Common myeloid progenitor, CD34-positive (primary cell): ENCODE measurements around the gene RAB22A.

Experiments used
- CTCF ChIA-PET: fragments of 350-600 bp; sonication (Branson Sonifier 250); formaldehyde crosslinking; loops from one replicate; lab custom pipeline; 2021; ENCODE audit warnings: antibody characterized with exemption; lab: Charles Lee
- POLR2A ChIA-PET: fragments of 350-600 bp; sonication (Branson Sonifier 250); formaldehyde crosslinking; loops from one replicate; lab custom pipeline; 2021; ENCODE audit warnings: antibody characterized with exemption; lab: Charles Lee
- DNase-seq, 3 donors: peaks; one replicate each; pipeline versions ENCODE4 v3.0.0 to v3.0.0-alpha.2; 2013
- H3K27ac ChIP-seq, 2 experiments: 1 replicate in 1 of 2; 2 replicates in 1 of 2; pipeline ENCODE4 v1.7.0; 2013; ENCODE audit warnings: inconsistent platforms in 2 of 2, low read length in 2 of 2, mild to moderate bottlenecking in 2 of 2, low read depth in 1 of 2, moderate library complexity in 1 of 2; ENCODE audit not compliant: severe bottlenecking in 2 of 2, insufficient read depth in 1 of 2, poor library complexity in 1 of 2
- H3K27me3 ChIP-seq, 5 experiments: replicated peaks in 2 of 5; 1 replicate in 3 of 5; 2 replicates in 2 of 5; pipeline versions ENCODE4 v1.6.1 to v1.7.0; 2013; ENCODE audit warnings: low read length in 4 of 5, mild to moderate bottlenecking in 2 of 5, moderate library complexity in 2 of 5, inconsistent platforms in 1 of 5; ENCODE audit not compliant: insufficient read depth in 5 of 5, control insufficient read depth in 4 of 5
- H3K36me3 ChIP-seq, 4 experiments: 1 replicate in 2 of 4; 2 replicates in 2 of 4; pipeline versions ENCODE4 v1.6.1 to v1.7.0; 2013; ENCODE audit warnings: low read length in 3 of 4, control low read depth in 1 of 4, mild to moderate bottlenecking in 1 of 4; ENCODE audit not compliant: control insufficient read depth in 4 of 4, insufficient read depth in 4 of 4
- H3K4me1 ChIP-seq, 4 experiments: 1 replicate in 3 of 4; 2 replicates in 1 of 4; pipeline versions ENCODE4 v1.6.1 to v1.7.1; 2013; ENCODE audit warnings: low read length in 3 of 4, mild to moderate bottlenecking in 3 of 4, control low read depth in 1 of 4, inconsistent platforms in 1 of 4, moderate library complexity in 1 of 4; ENCODE audit not compliant: control insufficient read depth in 4 of 4, insufficient read depth in 4 of 4; ENCODE audit errors: control extremely low read depth in 1 of 4
- H3K4me3 ChIP-seq, 7 experiments: 1 replicate in 4 of 7; 2 replicates in 3 of 7; pipeline versions ENCODE4 v1.5.1 to v1.7.0; 2013; ENCODE audit warnings: mild to moderate bottlenecking in 7 of 7, low read length in 6 of 7, moderate library complexity in 6 of 7, inconsistent platforms in 2 of 7, low read depth in 2 of 7, control low read depth in 1 of 7; ENCODE audit not compliant: insufficient read depth in 4 of 7, control insufficient read depth in 1 of 7; ENCODE audit errors: extremely low read depth in 1 of 7
- H3K9me3 ChIP-seq, 5 experiments: 1 replicate in 4 of 5; 2 replicates in 1 of 5; pipeline versions ENCODE4 v1.6.1 to v1.7.1; 2013; ENCODE audit warnings: low read length in 4 of 5, mild to moderate bottlenecking in 2 of 5, inconsistent platforms in 1 of 5, low read depth in 1 of 5, moderate library complexity in 1 of 5; ENCODE audit not compliant: control insufficient read depth in 4 of 5, insufficient read depth in 2 of 5; ENCODE audit errors: control extremely low read depth in 1 of 5
- WGBS: methylation state at CpG from one replicate; pipeline ENCODE4 v1.1.5; 2013; ENCODE audit not compliant: insufficient coverage; 5-methylcytosine and 5-hydroxymethylcytosine counted together

Gene RAB22A

DNA sequence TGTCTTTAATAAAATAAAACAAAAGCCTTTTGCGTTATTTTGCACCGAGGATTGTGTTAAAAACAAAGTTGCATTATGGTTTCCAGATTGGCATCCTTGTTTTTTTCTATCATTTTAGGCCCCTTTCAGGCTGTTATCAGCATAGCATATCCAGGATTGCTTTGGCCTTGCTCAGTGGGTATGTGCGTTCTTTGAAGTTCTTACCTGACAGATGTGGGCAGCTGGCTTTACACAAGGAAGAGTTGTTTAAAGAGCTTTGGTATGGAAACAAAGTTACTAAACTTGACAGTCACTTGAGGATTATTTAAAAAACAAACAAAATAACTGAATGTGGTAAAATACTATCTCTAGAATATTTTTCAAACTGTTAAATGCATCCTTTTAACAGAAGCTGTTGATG is 86.1 kb downstream of the RAB22A start:
- Histone ChIP-seq H3K9me3 (no peaks in the 10 kb centered on the region), H3K36me3 (peaks cover 0 to 33% (median 7%) of the 10 kb centered on the region in 4 experiments), H3K4me3 (no peak overlapping the region), H3K4me1 (peaks cover 2 to 15% (median 4%) of the 10 kb centered on the region in 4 experiments), H3K27me3 (no peaks in the 10 kb centered on the region), H3K27ac (no peak overlapping the region)
- 100% methylated on average over 2 of the region's 3 CpGs for WGBS
- CTCF ChIA-PET: interaction anchor here (0.6 to 1.0 kb wide), 2 partner anchors 179 to 1013 kb away, joined by 3 read pairs; no protein-coding TSS in a partner anchor
- POLR2A ChIA-PET: no interaction called here
- no peak for DNase-seq

DNA sequence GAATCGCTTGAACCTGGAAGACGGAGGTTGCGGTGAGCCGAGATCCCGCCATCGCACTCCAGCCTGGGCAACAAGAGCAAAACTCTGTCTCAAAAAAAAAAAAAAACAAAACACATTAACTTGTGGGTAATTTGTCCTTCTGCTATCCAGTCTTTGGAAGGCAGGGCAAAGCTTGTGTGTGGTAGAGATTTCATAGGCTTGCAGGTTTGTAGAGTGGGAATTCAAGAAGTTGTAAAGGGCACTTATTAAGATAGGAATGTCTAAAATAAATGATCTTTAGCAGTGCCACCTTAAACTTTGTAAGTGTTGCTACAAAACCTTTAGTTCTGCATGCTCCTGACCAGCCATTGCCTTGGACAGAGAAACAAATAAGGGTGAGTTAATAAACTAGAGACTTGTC is 87.9 kb downstream of the RAB22A start:
- CTCF ChIA-PET: no interaction called here
- no peaks in the 10 kb centered on the region for H3K9me3 ChIP-seq
- peaks cover 0 to 12% (median 3%) of the 10 kb centered on the region in 4 experiments for H3K4me1 ChIP-seq
- H3K36me3 ChIP-seq: peaks cover 0 to 20% (median 2%) of the 10 kb centered on the region in 4 experiments
- no peak for DNase-seq
- no peak overlapping the region for H3K4me3 ChIP-seq
- WGBS: no CpG with 5 or more reads among the region's 6 CpGs
- no peaks in the 10 kb centered on the region for H3K27me3 ChIP-seq
- POLR2A ChIA-PET: no interaction called here
- no peak overlapping the region for H3K27ac ChIP-seq

DNA sequence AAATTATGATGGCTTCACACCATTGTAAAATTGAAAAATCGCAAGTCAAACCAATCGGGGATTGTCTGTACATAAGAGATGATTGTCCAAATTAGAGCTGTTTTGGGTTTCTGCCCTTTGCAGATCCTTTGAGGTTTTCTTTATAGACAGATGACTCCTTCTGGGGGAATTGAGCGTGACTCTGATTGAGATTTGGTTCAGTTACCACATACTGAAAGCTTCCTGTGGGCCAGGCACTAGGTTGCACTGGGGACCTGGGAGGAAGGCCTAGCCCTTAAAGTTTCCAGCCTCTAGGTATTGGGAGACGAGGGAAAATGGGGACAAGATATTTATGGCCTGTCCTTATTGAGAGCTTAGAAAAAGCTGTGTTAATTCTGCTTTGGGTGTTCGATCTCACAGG is 88.7 kb downstream of the RAB22A start:
- no peak overlapping the region for H3K27ac ChIP-seq
- DNase-seq: no peak
- POLR2A ChIA-PET: no interaction called here
- no peaks in the 10 kb centered on the region for H3K27me3 ChIP-seq
- peaks cover 0 to 17% (median 2%) of the 10 kb centered on the region in 4 experiments for H3K36me3 ChIP-seq
- H3K4me3 ChIP-seq: no peak overlapping the region
- H3K4me1 ChIP-seq: peaks cover 0 to 12% (median 3%) of the 10 kb centered on the region in 4 experiments
- H3K9me3 ChIP-seq: no peaks in the 10 kb centered on the region
- CTCF ChIA-PET: interaction anchor here (1.3 kb wide), 1 partner anchor 9 kb away, joined by 3 read pairs; no protein-coding TSS in a partner anchor
- WGBS: 94% methylated on average over 5 of the region's 5 CpGs

DNA sequence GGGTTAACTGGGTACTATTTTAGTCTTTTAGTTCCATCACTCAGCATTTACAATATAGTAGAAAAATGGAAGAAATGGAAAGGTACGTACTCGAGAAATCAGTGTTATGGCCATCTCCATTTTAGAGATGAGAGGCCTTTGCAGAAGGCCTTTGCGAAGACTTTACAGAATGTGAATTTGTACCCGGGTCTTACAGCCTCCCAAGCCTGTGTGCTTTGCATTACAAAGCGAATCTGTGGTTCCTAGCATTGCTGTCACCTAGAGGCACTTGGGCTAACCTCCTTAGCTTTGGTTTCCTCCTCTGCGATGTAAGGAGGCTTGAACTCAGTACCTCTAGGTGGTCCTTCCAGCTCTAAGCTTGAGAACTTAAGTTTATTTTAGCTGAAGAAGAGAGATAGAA is 90.4 kb downstream of the RAB22A start:
- ChIA-PET POLR2A (no interaction called here), CTCF (interaction anchor here (1.3 kb wide), 1 partner anchor 9 kb away, joined by 4 read pairs; no protein-coding TSS in a partner anchor)
- Histone ChIP-seq H3K4me3 (no peak overlapping the region), H3K36me3 (peaks cover 0 to 15% (median 2%) of the 10 kb centered on the region in 4 experiments), H3K27me3 (no peaks in the 10 kb centered on the region), H3K27ac (no peak overlapping the region), H3K9me3 (no peaks in the 10 kb centered on the region), H3K4me1 (peaks cover 0 to 12% (median 3%) of the 10 kb centered on the region in 4 experiments)
- 95% methylated on average over 6 of the region's 6 CpGs for WGBS
- DNase-seq: no peak

DNA sequence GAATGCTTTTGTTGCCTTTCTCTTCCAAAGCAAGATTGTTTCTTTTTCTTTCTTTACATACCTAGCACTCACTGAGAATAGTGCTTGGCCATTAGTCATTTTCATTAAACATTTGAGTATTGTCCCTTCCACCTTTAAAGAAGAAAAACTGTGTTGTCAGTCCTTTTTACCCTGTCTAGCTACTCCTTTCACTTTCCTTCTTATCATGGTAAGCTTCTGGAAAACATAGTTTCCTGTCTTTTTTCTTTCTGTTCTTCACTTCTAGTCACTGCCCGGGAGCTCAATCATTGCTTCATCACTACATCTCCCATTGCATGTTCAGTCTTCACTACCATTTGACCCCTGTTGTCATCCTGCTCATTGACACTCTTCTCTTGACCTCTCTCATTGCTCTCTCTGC is 91.6 kb downstream of the RAB22A start:
- WGBS: 0% methylated on average over 1 of the region's 1 CpG
- Histone ChIP-seq H3K4me1 (peaks cover 0 to 12% (median 3%) of the 10 kb centered on the region in 4 experiments), H3K27me3 (no peaks in the 10 kb centered on the region), H3K4me3 (no peak overlapping the region), H3K9me3 (no peaks in the 10 kb centered on the region), H3K27ac (no peak overlapping the region), H3K36me3 (peaks cover 0 to 12% (median 2%) of the 10 kb centered on the region in 4 experiments)
- DNase-seq: peak in 2 of 3 donors; percentile 36 to 55
- POLR2A ChIA-PET: interaction anchor here (1.1 kb wide), 1 partner anchor 114 kb away, joined by 3 read pairs; no protein-coding TSS in a partner anchor
- CTCF ChIA-PET: interaction anchor here (1.0 to 1.2 kb wide), 2 partner anchors 86 to 1053 kb away, joined by 3 to 5 read pairs; no protein-coding TSS in a partner anchor

DNA sequence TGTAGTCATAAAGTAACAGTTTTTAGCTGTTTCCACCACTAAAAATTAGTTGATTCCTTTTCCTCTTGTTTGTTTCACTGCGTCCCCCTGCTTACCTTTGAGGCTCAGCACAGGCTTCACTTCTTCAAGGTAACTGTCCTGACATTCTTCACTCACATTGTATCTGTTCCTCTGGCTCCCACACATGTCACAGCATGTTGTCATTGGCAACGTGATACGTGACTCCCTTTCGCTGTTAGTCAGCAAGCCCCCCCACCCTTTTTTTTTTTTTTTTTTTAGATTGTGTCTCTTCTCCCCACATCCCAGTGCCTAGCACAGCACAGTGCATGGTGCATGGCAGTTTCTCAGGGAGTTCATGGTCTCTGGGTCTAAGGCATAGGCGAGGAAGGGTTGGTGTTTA is 92.8 kb downstream of the RAB22A start:
- H3K4me1 ChIP-seq: peaks cover 0 to 16% (median 7%) of the 10 kb centered on the region in 4 experiments
- ChIA-PET POLR2A (interaction anchor here (1.1 kb wide), 1 partner anchor 115 kb away, joined by 3 read pairs; no protein-coding TSS in a partner anchor), CTCF (interaction anchor here (1.0 kb wide), 1 partner anchor 87 kb away, joined by 3 read pairs; no protein-coding TSS in a partner anchor)
- no peak for DNase-seq
- H3K27me3 ChIP-seq: no peaks in the 10 kb centered on the region
- no peak overlapping the region for H3K27ac ChIP-seq
- no peaks in the 10 kb centered on the region for H3K9me3 ChIP-seq
- no peak overlapping the region for H3K4me3 ChIP-seq
- H3K36me3 ChIP-seq: peaks cover 0 to 9% (median 2%) of the 10 kb centered on the region in 4 experiments
- 100% methylated on average over 2 of the region's 5 CpGs for WGBS

DNA sequence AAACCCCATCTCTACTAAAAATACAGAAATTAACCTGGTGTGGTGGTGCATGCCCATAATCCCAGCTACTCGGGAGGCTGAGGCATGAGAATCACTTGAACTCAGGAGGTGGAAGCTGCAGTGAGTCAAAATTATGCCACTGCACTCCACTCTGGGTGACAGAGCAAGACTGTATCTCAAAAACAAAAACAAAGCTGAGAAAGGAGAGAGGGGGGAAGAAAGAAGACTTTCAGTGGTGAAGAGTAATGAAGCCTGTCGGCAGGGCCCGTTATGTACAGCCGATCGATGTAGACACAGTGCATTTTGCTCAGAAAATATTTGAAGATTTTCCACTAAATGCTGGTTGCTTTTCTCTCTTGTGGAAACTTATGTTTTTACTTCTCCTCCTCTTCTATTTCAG is 93.3 kb downstream of the RAB22A start:
- Histone ChIP-seq H3K27me3 (no peaks in the 10 kb centered on the region), H3K4me3 (no peak overlapping the region), H3K9me3 (no peaks in the 10 kb centered on the region), H3K36me3 (peaks cover 0 to 4% (median 0%) of the 10 kb centered on the region in 4 experiments), H3K27ac (no peak overlapping the region), H3K4me1 (peaks cover 0 to 18% (median 8%) of the 10 kb centered on the region in 4 experiments)
- WGBS: 97% methylated on average over 5 of the region's 5 CpGs
- DNase-seq: no peak
- ChIA-PET POLR2A (no interaction called here), CTCF (no interaction called here)
